ENCODE results near the gene CTNNA2. TPM values are rescaled to one million over a fixed set of nuclear protein-coding genes. Genes with fewer than 3 reads are reported as not detected.

Gene CTNNA2
- polyA plus RNA-seq, 1 of the 3 experiments (the other 2 are of a cell fraction): 0.30 TPM

DNA sequence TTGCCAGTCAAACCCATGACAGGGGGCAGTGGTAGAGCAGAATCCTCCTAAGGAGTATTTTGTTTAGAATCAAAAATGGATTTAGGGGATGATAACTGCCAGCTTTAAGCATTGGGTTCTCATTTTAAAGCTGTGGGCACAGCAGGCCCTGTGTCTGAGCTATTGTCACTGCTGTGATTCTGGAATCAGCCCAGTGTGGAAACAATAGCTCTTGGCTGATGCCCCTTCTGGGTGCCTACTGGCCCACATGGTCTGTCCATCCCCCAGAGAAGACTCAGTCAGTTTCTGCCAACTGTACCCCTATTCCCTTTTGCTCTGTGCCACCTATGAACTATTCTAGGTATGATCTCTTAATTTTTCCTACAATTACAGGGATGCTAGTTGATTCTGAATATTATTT lies 883.4 kb downstream of the CTNNA2 start:
- POLR2A ChIA-PET: no interaction called here
- Histone ChIP-seq H4K20me1 (ENCODE audit: insufficient read depth) (no peaks in the 10 kb centered on the region), H3K36me3 (replicated peaks in 1 of 2; ENCODE audit: control insufficient read depth in 1 of 2, insufficient read depth in 2 of 2, low read length in 1 of 2) (no peaks in the 10 kb centered on the region), H3K27ac (ENCODE audit: low read depth in 2 of 2, low read length in 1 of 2) (no peak overlapping the region), H3K4me3 (ENCODE audit: low read depth in 2 of 2, low read length in 1 of 2) (no peak overlapping the region), H3K4me1 (ENCODE audit: control insufficient read depth in 1 of 2, insufficient read depth in 2 of 2, low read depth in 1 of 2, low read length in 1 of 2) (no peaks in the 10 kb centered on the region; a peak in 1 of 4 replicates), H3K9ac (no peak overlapping the region), H3K4me2 (no peak overlapping the region), H3K79me2 (ENCODE audit: insufficient read depth) (no peaks in the 10 kb centered on the region), H2AFZ (ENCODE audit: low read depth) (no peak overlapping the region), H3K9me3 (no peaks in the 10 kb centered on the region), H3F3A (replicated peaks; ENCODE audit: insufficient read depth) (no peaks in the 10 kb centered on the region), H3K27me3 (ENCODE audit: insufficient read depth) (no peaks in the 10 kb centered on the region), H3K9me2 (no peaks in the 10 kb centered on the region)
- no peak for DNase-seq
- CTCF ChIA-PET: interaction anchor here (1.2 kb wide), 1 partner anchor 17 kb away, joined by 3 read pairs; no protein-coding TSS in a partner anchor
- TF ChIP-seq NRF1 (IDR thresholded peaks at IDR 0.05; ENCODE audit: low read depth, low read length) (no peak), TEAD4 (IDR thresholded peaks at IDR 0.05; ENCODE audit: borderline replicate concordance, insufficient read depth) (no peak), RCOR1 (IDR thresholded peaks at IDR 0.05; ENCODE audit: low read length) (no peak), TAF1 (IDR thresholded peaks at IDR 0.05; ENCODE audit: borderline replicate concordance, low read depth, low read length) (no peak)

GRCh38 chr2:80403081-80403480 lies 890.2 kb downstream of the CTNNA2 start:
- Histone ChIP-seq H3K27ac (ENCODE audit: low read depth in 2 of 2, low read length in 1 of 2) (no peak overlapping the region), H3K9me3 (no peaks in the 10 kb centered on the region), H3F3A (replicated peaks; ENCODE audit: insufficient read depth) (no peaks in the 10 kb centered on the region), H2AFZ (ENCODE audit: low read depth) (no peak overlapping the region), H3K27me3 (ENCODE audit: insufficient read depth) (no peaks in the 10 kb centered on the region), H3K36me3 (replicated peaks in 1 of 2; ENCODE audit: control insufficient read depth in 1 of 2, insufficient read depth in 2 of 2, low read length in 1 of 2) (no peaks in the 10 kb centered on the region), H3K79me2 (ENCODE audit: insufficient read depth) (no peaks in the 10 kb centered on the region), H3K9me2 (no peaks in the 10 kb centered on the region), H3K4me1 (ENCODE audit: control insufficient read depth in 1 of 2, insufficient read depth in 2 of 2, low read depth in 1 of 2, low read length in 1 of 2) (no peaks in the 10 kb centered on the region), H3K4me3 (ENCODE audit: low read depth in 2 of 2, low read length in 1 of 2) (no peak overlapping the region), H3K9ac (no peak overlapping the region), H4K20me1 (ENCODE audit: insufficient read depth) (no peaks in the 10 kb centered on the region), H3K4me2 (no peak overlapping the region)
- TF ChIP-seq EZH2phosphoT487 (IDR thresholded peaks at IDR 0.05; ENCODE audit: borderline replicate concordance, low read depth) (no peak), MXI1 (IDR thresholded peaks at IDR 0.05; ENCODE audit: low read depth, low read length) (no peak), CHD2 (IDR thresholded peaks at IDR 0.05; ENCODE audit: low read length, partially characterized antibody) (no peak), RFX5 (IDR thresholded peaks at IDR 0.05; ENCODE audit: low read length) (no peak), REST (IDR thresholded peaks at IDR 0.05; ENCODE audit: low read depth, low read length) (no peak), RCOR1 (IDR thresholded peaks at IDR 0.05; ENCODE audit: low read length) (no peak), YY1 (IDR thresholded peaks at IDR 0.05; ENCODE audit: low read depth) (no peak), RAD21 (IDR thresholded peaks at IDR 0.05; ENCODE audit: low read length) (no peak), TAF1 (IDR thresholded peaks at IDR 0.05; ENCODE audit: borderline replicate concordance, low read depth, low read length) (no peak), ELF1 (IDR thresholded peaks at IDR 0.05) (no peak), SIN3A (IDR thresholded peaks at IDR 0.05; ENCODE audit: borderline replicate concordance, low read depth, low read length) (no peak), GABPA (IDR thresholded peaks at IDR 0.05; ENCODE audit: low read depth) (no peak), RXRA (IDR thresholded peaks at IDR 0.05; ENCODE audit: borderline replicate concordance, low read depth) (no peak), NFIC (IDR thresholded peaks at IDR 0.05; ENCODE audit: borderline replicate concordance) (no peak), GATA2 (CRISPR knock-in tag; IDR thresholded peaks at IDR 0.05) (no peak), USF2 (IDR thresholded peaks at IDR 0.05; ENCODE audit: borderline replicate concordance, low read depth, low read length) (no peak), TEAD4 (IDR thresholded peaks at IDR 0.05; ENCODE audit: borderline replicate concordance, insufficient read depth) (no peak), EP300 (IDR thresholded peaks at IDR 0.05; ENCODE audit: borderline replicate concordance in 1 of 2, low read depth in 1 of 2, low read length in 1 of 2) (no peak)
- CTCF ChIA-PET: interaction anchor here (1.1 kb wide), 1 partner anchor 96 kb away, joined by 3 read pairs; no protein-coding TSS in a partner anchor
- DNase-seq: no peak
- POLR2A ChIA-PET: no interaction called here
- WGBS (ENCODE audit: low lambda C conversion rate): 47% methylated on average over 4 of the region's 4 CpGs

Data from SK-N-SH (cell line).